Measurements from ENCODE around the gene LMAN2.
A peak's percentile ranks its signal among the peaks of the same experiment; 100 is the strongest.

Gene LMAN2

GRCh38 chr5:177351392-177352329 lies at the start of gene LMAN2:
TSS of gene LMAN2 (minus strand) at chr5:177351668. CDS start at chr5:177351647, 21 bp downstream.
- DNase-seq: peak; percentile 90

GRCh38 chr5:177399997-177400868 lies 48.8 kb upstream of the LMAN2 start, which contains the start of gene PFN3:
TSS of gene PFN3 (minus strand) at chr5:177400661. CDS start at chr5:177400576, 85 bp downstream.
- no peak for DNase-seq

GRCh38 chr5:177397875-177398390 lies 46.5 kb upstream of the LMAN2 start:
- no peak for DNase-seq

GRCh38 chr5:177396807-177397206 lies 45.3 kb upstream of the LMAN2 start:
- DNase-seq: no peak

- no peak for DNase-seq
Measured at GRCh38 chr5:177396078-177396477, 44.6 kb upstream of the LMAN2 start.

GRCh38 chr5:177393990-177394389 lies 42.5 kb upstream of the LMAN2 start:
- no peak for DNase-seq

GRCh38 chr5:177393206-177393765 lies 41.8 kb upstream of the LMAN2 start:
- DNase-seq: no peak

GRCh38 chr5:177392765-177393164 lies 41.3 kb upstream of the LMAN2 start:
- DNase-seq: no peak

GRCh38 chr5:177390363-177391300 lies 39.2 kb upstream of the LMAN2 start:
- peak; percentile 81 for DNase-seq

- DNase-seq: no peak
Measured at GRCh38 chr5:177389241-177390169, 38.0 kb upstream of the LMAN2 start.

GRCh38 chr5:177388521-177389052 lies 37.1 kb upstream of the LMAN2 start:
- no peak for DNase-seq

- no peak for DNase-seq
Measured at GRCh38 chr5:177387405-177387804, 35.9 kb upstream of the LMAN2 start.

- DNase-seq: no peak
Measured at GRCh38 chr5:177386542-177386941, 35.1 kb upstream of the LMAN2 start.

- no peak for DNase-seq
Measured at GRCh38 chr5:177385720-177386119, 34.3 kb upstream of the LMAN2 start.

- DNase-seq: no peak
Measured at GRCh38 chr5:177384134-177384533, 32.7 kb upstream of the LMAN2 start, which contains the start of gene SLC34A1. TSS of gene SLC34A1 (plus strand) at chr5:177384434. CDS start at chr5:177385742, 1,308 bp downstream.

GRCh38 chr5:177383181-177383580 lies 31.7 kb upstream of the LMAN2 start:
- no peak for DNase-seq

- peak; percentile 57 for DNase-seq
Measured at GRCh38 chr5:177382423-177383029, 31.1 kb upstream of the LMAN2 start.

GRCh38 chr5:177380805-177381126 lies 29.3 kb upstream of the LMAN2 start:
- DNase-seq: no peak

All from COR-L47 (cell line).